Measurements from ENCODE around the gene DCST1. TPM values are rescaled to one million over a fixed set of nuclear protein-coding genes. Genes with fewer than 3 reads are reported as not detected.

The DCST1 gene
- total and polyA plus RNA-seq, 2 of the 13 experiments (the other 11 are each of a cell fraction or from before 2014, with no cell fraction given), result 0.04 TPM; not detected in 1

DNA sequence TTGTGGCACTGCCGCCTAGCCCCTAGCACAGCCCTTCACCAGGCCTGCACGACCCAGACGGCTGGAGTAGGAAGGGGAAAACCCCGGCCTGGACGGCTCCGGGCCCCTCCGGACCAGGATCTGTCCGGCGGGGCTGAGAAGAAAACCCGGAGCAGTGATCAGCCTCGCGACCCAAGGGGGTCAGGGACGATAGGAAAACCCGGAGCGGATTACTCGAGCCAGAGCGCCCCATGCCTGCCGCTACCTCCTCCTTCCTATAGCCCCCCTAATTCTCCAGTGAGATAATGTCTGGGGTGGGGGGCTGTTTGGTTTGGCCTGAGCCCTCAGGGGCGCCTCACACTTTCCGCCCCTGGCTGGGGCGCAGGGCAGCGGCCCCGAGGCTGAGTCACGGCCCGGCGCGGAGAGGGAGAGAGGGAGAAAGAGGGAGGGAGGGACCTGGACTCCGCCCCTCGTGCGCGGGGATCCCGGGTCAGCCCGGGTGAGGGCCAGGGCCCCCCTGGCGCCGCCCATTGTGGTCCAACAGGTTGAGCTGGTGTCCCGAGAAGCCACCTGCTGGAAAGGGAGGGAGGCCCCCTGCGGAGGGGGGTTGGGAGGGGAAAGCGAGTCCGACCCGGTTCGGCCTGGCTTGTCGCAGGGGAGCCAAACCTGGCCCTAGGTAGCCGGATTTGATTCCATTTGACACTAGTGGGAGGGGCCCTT lies 32.7 kb upstream of the DCST1 start (continued):
- TF ChIP-seq, protein P1, sequence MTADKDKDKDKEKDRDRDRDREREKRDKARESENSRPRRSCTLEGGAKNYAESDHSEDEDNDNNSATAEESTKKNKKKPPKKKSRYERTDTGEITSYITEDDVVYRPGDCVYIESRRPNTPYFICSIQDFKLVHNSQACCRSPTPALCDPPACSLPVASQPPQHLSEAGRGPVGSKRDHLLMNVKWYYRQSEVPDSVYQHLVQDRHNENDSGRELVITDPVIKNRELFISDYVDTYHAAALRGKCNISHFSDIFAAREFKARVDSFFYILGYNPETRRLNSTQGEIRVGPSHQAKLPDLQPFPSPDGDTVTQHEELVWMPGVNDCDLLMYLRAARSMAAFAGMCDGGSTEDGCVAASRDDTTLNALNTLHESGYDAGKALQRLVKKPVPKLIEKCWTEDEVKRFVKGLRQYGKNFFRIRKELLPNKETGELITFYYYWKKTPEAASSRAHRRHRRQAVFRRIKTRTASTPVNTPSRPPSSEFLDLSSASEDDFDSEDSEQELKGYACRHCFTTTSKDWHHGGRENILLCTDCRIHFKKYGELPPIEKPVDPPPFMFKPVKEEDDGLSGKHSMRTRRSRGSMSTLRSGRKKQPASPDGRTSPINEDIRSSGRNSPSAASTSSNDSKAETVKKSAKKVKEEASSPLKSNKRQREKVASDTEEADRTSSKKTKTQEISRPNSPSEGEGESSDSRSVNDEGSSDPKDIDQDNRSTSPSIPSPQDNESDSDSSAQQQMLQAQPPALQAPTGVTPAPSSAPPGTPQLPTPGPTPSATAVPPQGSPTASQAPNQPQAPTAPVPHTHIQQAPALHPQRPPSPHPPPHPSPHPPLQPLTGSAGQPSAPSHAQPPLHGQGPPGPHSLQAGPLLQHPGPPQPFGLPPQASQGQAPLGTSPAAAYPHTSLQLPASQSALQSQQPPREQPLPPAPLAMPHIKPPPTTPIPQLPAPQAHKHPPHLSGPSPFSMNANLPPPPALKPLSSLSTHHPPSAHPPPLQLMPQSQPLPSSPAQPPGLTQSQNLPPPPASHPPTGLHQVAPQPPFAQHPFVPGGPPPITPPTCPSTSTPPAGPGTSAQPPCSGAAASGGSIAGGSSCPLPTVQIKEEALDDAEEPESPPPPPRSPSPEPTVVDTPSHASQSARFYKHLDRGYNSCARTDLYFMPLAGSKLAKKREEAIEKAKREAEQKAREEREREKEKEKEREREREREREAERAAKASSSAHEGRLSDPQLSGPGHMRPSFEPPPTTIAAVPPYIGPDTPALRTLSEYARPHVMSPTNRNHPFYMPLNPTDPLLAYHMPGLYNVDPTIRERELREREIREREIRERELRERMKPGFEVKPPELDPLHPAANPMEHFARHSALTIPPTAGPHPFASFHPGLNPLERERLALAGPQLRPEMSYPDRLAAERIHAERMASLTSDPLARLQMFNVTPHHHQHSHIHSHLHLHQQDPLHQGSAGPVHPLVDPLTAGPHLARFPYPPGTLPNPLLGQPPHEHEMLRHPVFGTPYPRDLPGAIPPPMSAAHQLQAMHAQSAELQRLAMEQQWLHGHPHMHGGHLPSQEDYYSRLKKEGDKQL (CRISPR knock-in tag; IDR thresholded peaks at IDR 0.05; ENCODE audit: low read depth), result peak; percentile 41; the same call in 1 of the 2 replicates
- no peak for TF ChIP-seq MLLT10 (CRISPR knock-in tag; IDR thresholded peaks at IDR 0.05)
- TF ChIP-seq, protein P2, sequence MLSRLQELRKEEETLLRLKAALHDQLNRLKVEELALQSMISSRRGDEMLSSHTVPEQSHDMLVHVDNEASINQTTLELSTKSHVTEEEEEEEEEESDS (CRISPR knock-in tag; IDR thresholded peaks at IDR 0.05; ENCODE audit: borderline replicate concordance), result 0 out of 2 replicates have a peak, but pooled peaks have one; percentile 29
- peak; percentile 75; the same call in 1 of the 2 replicates for TF ChIP-seq MIXL1 (CRISPR knock-in tag; IDR thresholded peaks at IDR 0.05)
- TF ChIP-seq ZSCAN29 (CRISPR knock-in tag; conservative IDR thresholded peaks at IDR 0.05), result peak; percentile 55; the same call in 1 of the 2 replicates
- peak; percentile 85 for TF ChIP-seq KDM2A (CRISPR knock-in tag; IDR thresholded peaks at IDR 0.05; ENCODE audit: borderline replicate concordance, low read depth)
- TF ChIP-seq ZNF788 (CRISPR knock-in tag; IDR thresholded peaks at IDR 0.05; ENCODE audit: borderline replicate concordance), result peak; percentile 73
- no peak for TF ChIP-seq NR3C1 (CRISPR knock-in tag; IDR thresholded peaks at IDR 0.05)
- TF ChIP-seq CREM (IDR thresholded peaks at IDR 0.05), result peak; percentile 39; the same call in 1 of the 2 replicates
- TF ChIP-seq CREM (CRISPR knock-in tag; IDR thresholded peaks at IDR 0.05), result no peak
- TF ChIP-seq JUND (CRISPR knock-in tag; IDR thresholded peaks at IDR 0.05), result peak; percentile 89
- 0 out of 2 replicates have a peak, but pooled peaks have one; percentile 46 for TF ChIP-seq ZSCAN21 (CRISPR knock-in tag; IDR thresholded peaks at IDR 0.05; ENCODE audit: borderline replicate concordance)
- peak; percentile 58; the same call in 1 of the 2 replicates for TF ChIP-seq ZNF782 (CRISPR knock-in tag; IDR thresholded peaks at IDR 0.05; ENCODE audit: borderline replicate concordance)
- TF ChIP-seq, protein P3, sequence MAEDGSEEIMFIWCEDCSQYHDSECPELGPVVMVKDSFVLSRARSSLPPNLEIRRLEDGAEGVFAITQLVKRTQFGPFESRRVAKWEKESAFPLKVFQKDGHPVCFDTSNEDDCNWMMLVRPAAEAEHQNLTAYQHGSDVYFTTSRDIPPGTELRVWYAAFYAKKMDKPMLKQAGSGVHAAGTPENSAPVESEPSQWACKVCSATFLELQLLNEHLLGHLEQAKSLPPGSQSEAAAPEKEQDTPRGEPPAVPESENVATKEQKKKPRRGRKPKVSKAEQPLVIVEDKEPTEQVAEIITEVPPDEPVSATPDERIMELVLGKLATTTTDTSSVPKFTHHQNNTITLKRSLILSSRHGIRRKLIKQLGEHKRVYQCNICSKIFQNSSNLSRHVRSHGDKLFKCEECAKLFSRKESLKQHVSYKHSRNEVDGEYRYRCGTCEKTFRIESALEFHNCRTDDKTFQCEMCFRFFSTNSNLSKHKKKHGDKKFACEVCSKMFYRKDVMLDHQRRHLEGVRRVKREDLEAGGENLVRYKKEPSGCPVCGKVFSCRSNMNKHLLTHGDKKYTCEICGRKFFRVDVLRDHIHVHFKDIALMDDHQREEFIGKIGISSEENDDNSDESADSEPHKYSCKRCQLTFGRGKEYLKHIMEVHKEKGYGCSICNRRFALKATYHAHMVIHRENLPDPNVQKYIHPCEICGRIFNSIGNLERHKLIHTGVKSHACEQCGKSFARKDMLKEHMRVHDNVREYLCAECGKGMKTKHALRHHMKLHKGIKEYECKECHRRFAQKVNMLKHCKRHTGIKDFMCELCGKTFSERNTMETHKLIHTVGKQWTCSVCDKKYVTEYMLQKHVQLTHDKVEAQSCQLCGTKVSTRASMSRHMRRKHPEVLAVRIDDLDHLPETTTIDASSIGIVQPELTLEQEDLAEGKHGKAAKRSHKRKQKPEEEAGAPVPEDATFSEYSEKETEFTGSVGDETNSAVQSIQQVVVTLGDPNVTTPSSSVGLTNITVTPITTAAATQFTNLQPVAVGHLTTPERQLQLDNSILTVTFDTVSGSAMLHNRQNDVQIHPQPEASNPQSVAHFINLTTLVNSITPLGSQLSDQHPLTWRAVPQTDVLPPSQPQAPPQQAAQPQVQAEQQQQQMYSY (CRISPR knock-in tag; IDR thresholded peaks at IDR 0.05), result peak; percentile 99
- peak; percentile 80 for TF ChIP-seq ERF (CRISPR knock-in tag; IDR thresholded peaks at IDR 0.05)
- TF ChIP-seq, protein P4, sequence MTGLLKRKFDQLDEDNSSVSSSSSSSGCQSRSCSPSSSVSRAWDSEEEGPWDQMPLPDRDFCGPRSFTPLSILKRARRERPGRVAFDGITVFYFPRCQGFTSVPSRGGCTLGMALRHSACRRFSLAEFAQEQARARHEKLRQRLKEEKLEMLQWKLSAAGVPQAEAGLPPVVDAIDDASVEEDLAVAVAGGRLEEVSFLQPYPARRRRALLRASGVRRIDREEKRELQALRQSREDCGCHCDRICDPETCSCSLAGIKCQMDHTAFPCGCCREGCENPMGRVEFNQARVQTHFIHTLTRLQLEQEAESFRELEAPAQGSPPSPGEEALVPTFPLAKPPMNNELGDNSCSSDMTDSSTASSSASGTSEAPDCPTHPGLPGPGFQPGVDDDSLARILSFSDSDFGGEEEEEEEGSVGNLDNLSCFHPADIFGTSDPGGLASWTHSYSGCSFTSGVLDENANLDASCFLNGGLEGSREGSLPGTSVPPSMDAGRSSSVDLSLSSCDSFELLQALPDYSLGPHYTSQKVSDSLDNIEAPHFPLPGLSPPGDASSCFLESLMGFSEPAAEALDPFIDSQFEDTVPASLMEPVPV (CRISPR knock-in tag; IDR thresholded peaks at IDR 0.05), result peak; percentile 82; the same call in 1 of the 2 replicates
- peak; percentile 31; the same call in 1 of the 2 replicates for TF ChIP-seq NFYB (CRISPR knock-in tag; IDR thresholded peaks at IDR 0.05)
